CD8-positive, alpha-beta memory T cell (primary cell): Measurements from ENCODE around the gene RANBP6. TPM values are rescaled to one million over a fixed set of nuclear protein-coding genes. Genes with fewer than 3 reads are reported as not detected.

Experiments used
- CTCF ChIA-PET: fragments of 350-600 bp; sonication (Branson Sonifier 250); formaldehyde crosslinking; loops from one replicate; lab custom pipeline; 2021; ENCODE audit warnings: antibody characterized with exemption; lab: Charles Lee
- POLR2A ChIA-PET: fragments of 350-600 bp; sonication (Branson Sonifier 250); formaldehyde crosslinking; loops from one replicate; lab custom pipeline; 2021; ENCODE audit warnings: antibody characterized with exemption; lab: Charles Lee
- DNase-seq, 5 donors: peaks; one replicate each; pipeline versions ENCODE4 v3.0.0 to v3.0.0-alpha.2; 2020 to 2022; ENCODE audit warnings: mixed read lengths in 1 of 5
- H3K27ac ChIP-seq: one replicate; pipeline ENCODE4 v1.7.0; 2013; ENCODE audit warnings: low read depth, mild to moderate bottlenecking, low read length, moderate library complexity
- H3K27me3 ChIP-seq: 2 replicates; pipeline ENCODE4 v1.7.0; 2013; ENCODE audit warnings: low read length, mild to moderate bottlenecking; ENCODE audit not compliant: insufficient read depth, poor library complexity, severe bottlenecking
- H3K36me3 ChIP-seq: 2 replicates; pipeline ENCODE4 v1.7.0; 2013; ENCODE audit warnings: mild to moderate bottlenecking, low read length, moderate library complexity; ENCODE audit not compliant: insufficient read depth
- H3K4me1 ChIP-seq: 2 replicates; pipeline ENCODE4 v1.7.0; 2013; ENCODE audit warnings: mild to moderate bottlenecking, low read length, moderate library complexity; ENCODE audit not compliant: insufficient read depth
- H3K4me3 ChIP-seq: 2 replicates; pipeline ENCODE4 v1.7.0; 2013; ENCODE audit warnings: mild to moderate bottlenecking, low read length
- H3K9me3 ChIP-seq: 2 replicates; pipeline ENCODE4 v1.7.0; 2013; ENCODE audit warnings: mild to moderate bottlenecking, low read length
- H3K27ac Mint-ChIP-seq, 8 donors: one replicate each; pipeline ENCODE4 v1.8.0; 2020 to 2021; ENCODE audit warnings: mixed read lengths in 8 of 8, mild to moderate bottlenecking in 6 of 8, inconsistent platforms in 3 of 8, moderate library complexity in 3 of 8
- H3K27me3 Mint-ChIP-seq, 2 donors: one replicate each; pipeline ENCODE4 v1.8.0; 2020 to 2021; ENCODE audit warnings: mixed read lengths in 2 of 2, mild to moderate bottlenecking in 1 of 2, moderate library complexity in 1 of 2
- H3K36me3 Mint-ChIP-seq, 3 donors: one replicate each; pipeline ENCODE4 v1.8.0; 2020 to 2021; ENCODE audit warnings: mixed read lengths in 3 of 3, inconsistent platforms in 1 of 3, mild to moderate bottlenecking in 1 of 3
- H3K4me1 Mint-ChIP-seq, 3 donors: one replicate each; pipeline ENCODE4 v1.8.0; 2020 to 2021; ENCODE audit warnings: mixed read lengths in 3 of 3, inconsistent platforms in 1 of 3, mild to moderate bottlenecking in 1 of 3
- H3K4me3 Mint-ChIP-seq, 7 donors: one replicate each; pipeline ENCODE4 v1.8.0; 2020 to 2021; ENCODE audit warnings: mixed read lengths in 7 of 7, mild to moderate bottlenecking in 6 of 7, moderate library complexity in 4 of 7, inconsistent platforms in 2 of 7
- H3K9me3 Mint-ChIP-seq, 5 donors: one replicate each; pipeline ENCODE4 v1.8.0; 2020 to 2022; ENCODE audit warnings: mixed read lengths in 5 of 5, mild to moderate bottlenecking in 3 of 5, moderate library complexity in 2 of 5, inconsistent platforms in 1 of 5
- polyA plus RNA-seq: library from polyadenylated mRNA; unstranded; fragments of 300-500 nt; fragmentation: Illumina TruSeq; gene quantifications from one replicate; pipeline ENCODE4 v1.2.3, GENCODE V29; 2021
- total RNA-seq, 2 experiments: library from RNA; stranded (reverse); gene quantifications; one replicate each; pipeline ENCODE4 v1.2.3, GENCODE V29; 2021

The RANBP6 gene
- total and polyA plus RNA-seq, 3 experiments from 2014 or later: 17.5 to 21.0 (median 19.7) TPM

DNA sequence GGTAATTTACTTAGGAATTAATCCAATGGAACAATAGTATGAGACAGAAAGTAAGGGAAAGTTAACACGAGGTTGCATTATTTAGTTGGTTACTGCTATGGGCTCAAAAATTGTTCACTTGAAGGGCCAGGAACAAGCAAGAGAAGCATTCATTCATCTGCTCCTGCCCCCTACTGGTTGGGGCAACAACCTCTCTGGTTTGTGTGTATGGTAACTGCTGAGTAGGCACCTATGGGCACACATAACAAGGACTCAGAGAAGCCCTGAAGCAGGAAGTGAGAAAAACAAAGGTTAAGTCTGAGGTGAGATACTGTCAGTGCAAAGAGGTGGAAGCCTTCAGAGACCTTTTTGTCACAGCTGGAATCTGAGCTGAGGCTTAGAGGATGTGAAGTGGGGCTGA lies 34.4 kb upstream of the RANBP6 start:
- peaks cover 3 to 6% (median 4%) of the 10 kb centered on the region in 3 donors for H3K4me1 Mint-ChIP-seq
- H3K27me3 Mint-ChIP-seq: peaks cover 8 to 26% of the 10 kb centered on the region in 2 donors
- H3K36me3 Mint-ChIP-seq: peaks cover 0 to 2% (median 0%) of the 10 kb centered on the region in 3 donors
- Histone ChIP-seq H3K4me3 (no peak overlapping the region), H3K9me3 (no peaks in the 10 kb centered on the region), H3K27ac (no peak overlapping the region), H3K27me3 (no peaks in the 10 kb centered on the region), H3K4me1 (peaks cover 3% of the 10 kb centered on the region), H3K36me3 (no peaks in the 10 kb centered on the region)
- H3K27ac Mint-ChIP-seq: peak overlapping the region in 1 of 8 donors; percentile 31
- ChIA-PET CTCF (interaction anchor here (1.3 kb wide), 1 partner anchor 23 kb away, joined by 3 read pairs; no protein-coding TSS in a partner anchor), POLR2A (no interaction called here)
- no peaks in the 10 kb centered on the region for H3K9me3 Mint-ChIP-seq
- H3K4me3 Mint-ChIP-seq: no peak overlapping the region
- no peak for DNase-seq

DNA sequence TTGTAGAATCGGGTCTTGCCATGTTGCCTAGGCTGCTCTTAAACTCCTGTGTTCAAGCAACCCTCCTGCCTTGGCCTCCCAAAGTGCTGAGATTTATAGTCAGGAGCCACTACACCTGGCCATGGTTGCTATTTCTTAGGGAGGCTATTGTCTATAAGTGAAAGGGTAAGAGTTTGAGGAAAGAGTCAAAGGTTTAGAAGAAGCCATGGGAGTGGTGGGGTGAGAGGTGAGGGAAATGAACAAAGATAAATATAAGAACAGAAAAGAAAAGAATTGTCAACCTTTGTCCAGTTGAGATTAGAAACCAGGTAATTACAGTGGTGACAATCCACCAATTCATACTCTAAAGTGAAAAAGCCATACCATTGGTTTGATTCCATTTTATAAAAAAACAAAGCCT lies 32.6 kb upstream of the RANBP6 start:
- H3K27ac Mint-ChIP-seq: no peak overlapping the region
- CTCF ChIA-PET: no interaction called here
- H3K36me3 ChIP-seq: no peaks in the 10 kb centered on the region

DNA sequence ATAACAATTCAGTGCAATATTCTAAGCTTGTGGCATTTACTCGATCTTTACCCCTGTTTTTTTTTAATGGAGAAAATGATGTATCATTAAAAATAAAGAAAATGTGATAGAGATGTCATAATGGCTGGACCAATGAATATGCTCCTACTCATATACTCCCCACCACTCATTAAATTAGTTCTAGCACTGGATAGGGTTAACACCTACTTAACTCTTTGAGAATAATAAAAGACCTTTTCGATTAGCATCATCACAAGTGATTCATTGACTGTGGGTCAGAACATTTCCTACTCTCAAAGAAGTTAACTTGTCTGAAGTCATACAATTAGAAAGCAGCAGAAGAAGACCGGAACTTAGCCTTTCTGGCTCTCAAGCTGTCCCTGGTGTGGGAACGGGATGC lies 31.6 kb upstream of the RANBP6 start:
- Histone ChIP-seq H3K27me3 (no peaks in the 10 kb centered on the region), H3K27ac (no peak overlapping the region), H3K4me1 (no peaks in the 10 kb centered on the region), H3K9me3 (no peaks in the 10 kb centered on the region), H3K36me3 (no peaks in the 10 kb centered on the region), H3K4me3 (no peak overlapping the region)
- peaks cover 3 to 6% (median 4%) of the 10 kb centered on the region in 3 donors for H3K4me1 Mint-ChIP-seq
- no peak overlapping the region for H3K4me3 Mint-ChIP-seq
- H3K9me3 Mint-ChIP-seq: no peaks in the 10 kb centered on the region
- CTCF ChIA-PET: interaction anchor here (1.0 kb wide), 1 partner anchor 161 kb away, joined by 3 read pairs; no protein-coding TSS in a partner anchor
- POLR2A ChIA-PET: no interaction called here
- H3K36me3 Mint-ChIP-seq: peaks cover 0 to 2% (median 0%) of the 10 kb centered on the region in 3 donors
- no peak for DNase-seq
- peaks cover 4 to 27% of the 10 kb centered on the region in 2 donors for H3K27me3 Mint-ChIP-seq
- no peak overlapping the region for H3K27ac Mint-ChIP-seq

More for the DNA sequence above, 32.6 kb upstream of the RANBP6 start:
- H3K36me3 Mint-ChIP-seq: peaks cover 0 to 2% (median 0%) of the 10 kb centered on the region in 3 donors
- no peaks in the 10 kb centered on the region for H3K9me3 Mint-ChIP-seq
- POLR2A ChIA-PET: no interaction called here
- DNase-seq: no peak
- Histone ChIP-seq H3K9me3 (no peaks in the 10 kb centered on the region), H3K4me1 (no peaks in the 10 kb centered on the region), H3K27me3 (no peaks in the 10 kb centered on the region), H3K27ac (no peak overlapping the region), H3K4me3 (no peak overlapping the region)
- no peak overlapping the region for H3K4me3 Mint-ChIP-seq
- peaks cover 5 to 29% of the 10 kb centered on the region in 2 donors for H3K27me3 Mint-ChIP-seq
- peaks cover 3 to 6% (median 4%) of the 10 kb centered on the region in 3 donors for H3K4me1 Mint-ChIP-seq

DNA sequence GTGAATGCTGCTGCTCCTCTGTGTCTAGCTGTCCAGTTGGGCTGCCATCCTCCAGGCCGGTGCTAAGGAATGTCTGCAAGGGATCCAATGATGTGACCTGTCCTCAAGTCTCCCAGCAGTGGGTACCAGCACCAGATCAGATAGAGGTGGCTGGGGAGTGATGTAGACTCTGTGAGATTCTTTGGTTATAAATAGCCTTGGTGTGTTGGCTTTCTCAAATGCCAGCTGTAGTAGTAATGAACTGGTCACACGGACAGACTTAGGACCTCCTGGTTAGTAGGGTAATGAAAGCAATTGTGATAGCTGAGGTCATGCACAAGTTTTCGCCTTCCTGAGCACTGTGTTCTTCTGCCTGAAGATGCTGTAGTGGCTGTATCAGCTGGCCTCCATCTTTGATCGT lies 29.9 kb upstream of the RANBP6 start:
- H3K27ac Mint-ChIP-seq: no peak overlapping the region
- H3K4me3 Mint-ChIP-seq: no peak overlapping the region
- peaks cover 3 to 6% (median 4%) of the 10 kb centered on the region in 3 donors for H3K4me1 Mint-ChIP-seq
- no peak for DNase-seq
- Histone ChIP-seq H3K4me1 (no peaks in the 10 kb centered on the region), H3K27me3 (no peaks in the 10 kb centered on the region), H3K9me3 (no peaks in the 10 kb centered on the region), H3K4me3 (no peak overlapping the region), H3K36me3 (no peaks in the 10 kb centered on the region), H3K27ac (no peak overlapping the region)
- ChIA-PET POLR2A (no interaction called here), CTCF (interaction anchor here (1.0 to 1.3 kb wide), 2 partner anchors 9 to 38 kb away, joined by 3 read pairs; no protein-coding TSS in a partner anchor)
- peaks cover 7 to 36% of the 10 kb centered on the region in 2 donors for H3K27me3 Mint-ChIP-seq
- H3K36me3 Mint-ChIP-seq: peaks cover 0 to 2% (median 0%) of the 10 kb centered on the region in 3 donors
- no peaks in the 10 kb centered on the region for H3K9me3 Mint-ChIP-seq

DNA sequence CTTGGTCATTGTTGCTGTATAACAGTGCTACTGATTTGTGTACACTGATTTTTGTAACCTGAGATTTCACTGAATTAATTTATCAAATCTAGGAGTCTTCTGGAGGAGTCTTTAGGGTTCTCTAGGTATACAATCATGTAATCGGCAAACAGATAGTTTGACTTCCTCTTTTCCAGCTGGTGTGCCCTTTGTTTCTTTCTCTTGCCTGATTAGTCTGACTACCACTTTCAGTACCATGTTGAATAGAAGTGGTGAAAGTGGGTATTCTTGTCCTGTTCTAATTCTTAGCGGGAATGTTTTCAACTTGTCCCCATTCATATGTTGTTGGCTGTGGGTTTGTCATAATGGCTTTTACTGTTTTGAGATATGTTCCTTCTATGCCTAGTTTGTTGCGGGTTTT lies 24.7 kb upstream of the RANBP6 start:
- H3K27ac Mint-ChIP-seq: no peak overlapping the region
- H3K27me3 ChIP-seq: no peaks in the 10 kb centered on the region
- no peak overlapping the region for H3K4me3 ChIP-seq
- H3K9me3 ChIP-seq: no peaks in the 10 kb centered on the region
- no peaks in the 10 kb centered on the region for H3K36me3 Mint-ChIP-seq
- POLR2A ChIA-PET: no interaction called here
- no peak overlapping the region for H3K4me3 Mint-ChIP-seq
- no peak overlapping the region for H3K27ac ChIP-seq
- H3K9me3 Mint-ChIP-seq: no peaks in the 10 kb centered on the region
- DNase-seq: no peak
- no peaks in the 10 kb centered on the region for H3K36me3 ChIP-seq
- H3K4me1 Mint-ChIP-seq: no peaks in the 10 kb centered on the region
- no peaks in the 10 kb centered on the region for H3K4me1 ChIP-seq
- H3K27me3 Mint-ChIP-seq: peaks cover 3 to 26% of the 10 kb centered on the region in 2 donors
- CTCF ChIA-PET: interaction anchor here (1.6 kb wide), 1 partner anchor 16 kb away, joined by 4 read pairs; no protein-coding TSS in a partner anchor

DNA sequence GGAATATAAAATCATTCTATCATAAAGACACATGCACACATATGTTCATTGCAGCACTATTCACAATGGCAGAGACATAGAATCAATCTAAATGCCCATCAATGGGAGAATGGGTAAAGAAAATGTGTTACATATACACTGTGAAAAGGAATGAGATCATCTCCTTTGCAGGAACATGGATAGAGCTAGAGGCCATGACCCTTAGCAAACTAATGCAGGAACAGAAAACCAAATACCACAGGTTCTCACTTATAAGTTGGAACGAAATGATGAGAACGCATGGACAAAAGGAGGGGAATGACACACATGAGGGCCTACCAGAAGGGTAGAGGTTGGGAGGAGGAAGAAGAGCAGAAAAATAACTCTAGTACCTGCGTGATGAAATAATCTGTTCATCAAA lies 21.0 kb upstream of the RANBP6 start:
- H3K36me3 Mint-ChIP-seq: no peaks in the 10 kb centered on the region
- ChIA-PET CTCF (no interaction called here), POLR2A (no interaction called here)
- H3K27me3 ChIP-seq: no peaks in the 10 kb centered on the region
- H3K4me3 Mint-ChIP-seq: no peak overlapping the region
- no peaks in the 10 kb centered on the region for H3K9me3 ChIP-seq
- DNase-seq: no peak
- no peak overlapping the region for H3K4me3 ChIP-seq
- no peak overlapping the region for H3K27ac Mint-ChIP-seq
- H3K4me1 ChIP-seq: no peaks in the 10 kb centered on the region
- no peaks in the 10 kb centered on the region for H3K4me1 Mint-ChIP-seq
- H3K27me3 Mint-ChIP-seq: peaks cover 0 to 23% of the 10 kb centered on the region in 2 donors
- H3K27ac ChIP-seq: no peak overlapping the region
- H3K36me3 ChIP-seq: no peaks in the 10 kb centered on the region
- no peaks in the 10 kb centered on the region for H3K9me3 Mint-ChIP-seq

DNA sequence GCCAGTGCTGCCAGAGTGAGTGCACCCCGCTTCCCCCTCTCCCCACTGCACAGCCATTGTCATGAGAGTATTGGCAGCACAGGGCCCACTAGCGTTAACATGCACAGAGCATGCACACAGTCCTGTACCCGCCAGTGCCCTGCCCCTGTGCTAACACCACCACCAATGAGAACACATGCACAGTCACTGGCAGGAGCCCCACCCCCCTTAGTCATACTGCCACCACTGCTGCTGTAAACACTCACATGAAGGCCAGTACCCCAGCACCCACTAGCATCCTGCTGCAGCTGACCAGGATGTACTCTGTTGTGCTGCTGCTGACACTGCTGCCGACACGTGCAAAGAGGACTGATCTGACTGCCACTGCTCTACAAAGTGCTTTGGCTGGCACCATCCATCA lies 19.5 kb upstream of the RANBP6 start:
- POLR2A ChIA-PET: no interaction called here
- Mint-ChIP-seq H3K27me3 (peaks cover 0 to 21% of the 10 kb centered on the region in 2 donors), H3K36me3 (no peaks in the 10 kb centered on the region), H3K4me3 (no peak overlapping the region), H3K27ac (peak overlapping the region in 1 of 8 donors; percentile 2), H3K4me1 (no peaks in the 10 kb centered on the region), H3K9me3 (no peaks in the 10 kb centered on the region)
- H3K4me1 ChIP-seq: no peaks in the 10 kb centered on the region
- no peak overlapping the region for H3K27ac ChIP-seq
- DNase-seq: no peak
- H3K4me3 ChIP-seq: no peak overlapping the region
- CTCF ChIA-PET: no interaction called here
- no peaks in the 10 kb centered on the region for H3K36me3 ChIP-seq
- no peaks in the 10 kb centered on the region for H3K9me3 ChIP-seq
- no peaks in the 10 kb centered on the region for H3K27me3 ChIP-seq

DNA sequence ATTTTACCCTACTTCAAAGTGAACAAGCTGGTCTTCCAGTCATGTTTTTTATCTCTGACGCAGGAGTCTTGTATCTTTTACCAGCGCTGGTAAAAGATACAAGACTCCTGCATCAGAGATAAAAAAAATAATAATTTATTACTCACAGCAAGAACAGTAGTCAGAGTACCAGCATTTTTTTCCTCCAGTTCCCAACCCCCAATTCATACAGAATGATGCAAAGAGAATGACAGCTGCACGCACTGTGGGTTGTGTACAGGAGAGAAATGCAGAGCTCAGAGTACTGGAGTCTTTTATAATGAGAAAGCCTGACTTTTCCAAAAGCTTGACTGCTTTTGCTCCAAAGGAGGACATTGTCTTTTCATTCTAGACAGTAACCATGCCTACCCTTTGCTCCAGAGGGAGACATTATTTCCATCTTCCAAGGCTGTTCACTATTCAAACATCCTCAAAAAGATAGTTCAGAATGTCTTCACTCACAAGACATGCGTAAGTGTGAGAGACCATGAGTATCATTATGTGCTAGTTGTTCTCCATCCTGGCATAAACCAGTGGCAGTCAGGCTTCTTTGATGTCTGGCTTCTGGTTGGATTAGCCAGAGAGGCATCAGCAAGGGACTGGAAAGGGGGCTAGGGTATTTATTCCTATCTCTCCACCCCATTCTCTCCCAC lies 14.3 kb upstream of the RANBP6 start:
- Mint-ChIP-seq H3K27me3 (peaks cover 4 to 36% of the 10 kb centered on the region in 2 donors), H3K4me1 (no peaks in the 10 kb centered on the region), H3K36me3 (no peaks in the 10 kb centered on the region), H3K4me3 (no peak overlapping the region), H3K9me3 (no peaks in the 10 kb centered on the region), H3K27ac (no peak overlapping the region)
- H3K4me1 ChIP-seq: no peaks in the 10 kb centered on the region
- no peaks in the 10 kb centered on the region for H3K36me3 ChIP-seq
- ChIA-PET POLR2A (no interaction called here), CTCF (interaction anchor here (1.2 kb wide), 1 partner anchor 25 kb away, joined by 3 read pairs; no protein-coding TSS in a partner anchor)
- H3K27ac ChIP-seq: no peak overlapping the region
- DNase-seq: no peak
- H3K27me3 ChIP-seq: no peaks in the 10 kb centered on the region
- no peaks in the 10 kb centered on the region for H3K9me3 ChIP-seq
- no peak overlapping the region for H3K4me3 ChIP-seq
